Neural progenitor cell (in vitro differentiated cells): ENCODE measurements around the gene STRADA.

Experiments used
- EZH2 ChIP-seq: fragments of 200-600 bp; sonication (generic); IDR thresholded peaks from 2 replicates; pipeline ENCODE4 v1.6.1; 2017; ENCODE audit warnings: antibody characterized with exemption, mild to moderate bottlenecking, moderate library complexity
- EZH2phosphoT487 ChIP-seq: fragments of 200-600 bp; sonication (generic); IDR thresholded peaks from 2 replicates; pipeline ENCODE4 v1.6.1; 2017; ENCODE audit warnings: antibody characterized with exemption
- TF ChIP-seq, protein P1 (sequence below): fragments of 200-600 bp; sonication (generic); IDR thresholded peaks from 2 replicates; pipeline ENCODE4 v1.5.1; 2017; ENCODE audit warnings: antibody characterized with exemption, mild to moderate bottlenecking

DNA sequence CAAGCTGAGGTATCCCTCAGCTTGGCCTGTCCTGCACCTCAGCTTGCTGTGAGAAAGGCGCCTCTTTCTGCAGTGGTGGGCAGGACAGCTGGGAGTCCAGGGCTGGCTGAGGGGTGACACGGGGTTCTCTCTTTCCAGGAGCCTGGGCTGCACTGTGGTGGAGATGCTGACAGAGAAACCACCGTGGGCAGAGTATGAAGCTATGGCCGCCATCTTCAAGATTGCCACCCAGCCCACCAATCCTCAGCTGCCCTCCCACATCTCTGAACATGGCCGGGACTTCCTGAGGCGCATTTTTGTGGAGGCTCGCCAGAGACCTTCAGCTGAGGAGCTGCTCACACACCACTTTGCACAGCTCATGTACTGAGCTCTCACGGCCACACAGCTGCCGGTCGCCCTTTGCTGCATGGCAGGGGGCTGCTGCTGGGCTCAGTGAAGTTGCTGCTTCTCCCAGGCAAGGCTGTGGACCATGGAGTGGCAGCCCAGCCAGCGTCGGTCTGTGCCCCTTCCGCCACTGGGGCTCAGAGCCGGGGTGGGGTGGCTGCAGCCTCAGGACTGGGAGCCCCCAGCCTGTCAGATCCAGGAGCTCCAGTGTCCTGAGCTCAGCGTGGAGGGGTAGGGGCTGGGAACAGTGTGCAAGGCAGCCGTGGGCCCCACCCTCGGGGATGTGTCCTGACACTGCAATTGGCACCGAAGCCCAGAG is 48.0 kb downstream of the STRADA start:
- no peak for TF ChIP-seq EZH2
- TF ChIP-seq, protein P1, sequence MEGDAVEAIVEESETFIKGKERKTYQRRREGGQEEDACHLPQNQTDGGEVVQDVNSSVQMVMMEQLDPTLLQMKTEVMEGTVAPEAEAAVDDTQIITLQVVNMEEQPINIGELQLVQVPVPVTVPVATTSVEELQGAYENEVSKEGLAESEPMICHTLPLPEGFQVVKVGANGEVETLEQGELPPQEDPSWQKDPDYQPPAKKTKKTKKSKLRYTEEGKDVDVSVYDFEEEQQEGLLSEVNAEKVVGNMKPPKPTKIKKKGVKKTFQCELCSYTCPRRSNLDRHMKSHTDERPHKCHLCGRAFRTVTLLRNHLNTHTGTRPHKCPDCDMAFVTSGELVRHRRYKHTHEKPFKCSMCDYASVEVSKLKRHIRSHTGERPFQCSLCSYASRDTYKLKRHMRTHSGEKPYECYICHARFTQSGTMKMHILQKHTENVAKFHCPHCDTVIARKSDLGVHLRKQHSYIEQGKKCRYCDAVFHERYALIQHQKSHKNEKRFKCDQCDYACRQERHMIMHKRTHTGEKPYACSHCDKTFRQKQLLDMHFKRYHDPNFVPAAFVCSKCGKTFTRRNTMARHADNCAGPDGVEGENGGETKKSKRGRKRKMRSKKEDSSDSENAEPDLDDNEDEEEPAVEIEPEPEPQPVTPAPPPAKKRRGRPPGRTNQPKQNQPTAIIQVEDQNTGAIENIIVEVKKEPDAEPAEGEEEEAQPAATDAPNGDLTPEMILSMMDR, result no peak
- no peak for TF ChIP-seq EZH2phosphoT487
